GM19455 (cell line): ENCODE results near the gene NDUFS6.

Source experiments
- ATAC-seq: cut with Tn5 transposase; IDR thresholded peaks from one replicate; pipeline ENCODE4 v1.9.1; 2021; ENCODE audit not compliant: unreplicated experiment

The NDUFS6 gene

DNA sequence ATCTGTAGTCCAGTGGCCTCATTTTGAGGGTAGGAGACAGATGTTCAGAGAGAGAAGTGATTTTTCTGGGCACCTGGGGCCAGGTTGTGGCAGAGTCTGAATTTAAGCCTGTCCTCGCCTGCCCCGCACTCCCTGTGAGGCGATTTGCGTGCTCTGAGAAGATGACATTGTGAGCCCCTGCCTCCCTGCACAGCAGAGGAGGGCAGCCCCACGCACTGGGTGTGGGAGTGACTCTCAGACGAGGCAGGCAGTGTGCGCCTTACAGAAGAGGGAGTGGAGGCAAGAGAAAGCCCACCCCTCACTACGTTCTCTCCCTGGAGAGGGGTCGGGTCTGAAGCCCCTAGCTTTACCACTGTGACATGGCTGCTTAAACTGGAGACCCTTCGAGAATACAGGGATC lies 45.8 kb downstream of the NDUFS6 start:
- no peak for ATAC-seq

DNA sequence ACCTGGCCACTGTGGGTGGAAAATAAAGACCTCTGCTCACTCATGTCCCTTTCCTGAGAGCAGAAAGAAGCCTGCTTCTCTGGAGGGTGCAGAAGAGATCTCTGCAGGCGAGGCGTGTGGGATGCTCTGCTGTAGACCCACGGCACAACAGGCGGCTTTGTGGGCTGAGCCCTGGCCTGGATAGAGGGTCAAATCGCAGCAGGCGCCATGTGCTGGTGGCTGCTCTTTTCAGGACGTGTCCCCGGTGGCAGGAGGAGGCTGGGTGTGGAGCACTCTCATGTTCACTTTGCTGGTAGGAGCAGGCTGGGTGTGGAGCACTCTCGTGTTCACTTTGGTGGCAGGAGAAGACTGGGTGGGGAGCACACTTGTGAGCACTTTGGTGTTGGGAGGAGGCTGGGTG lies 46.4 kb downstream of the NDUFS6 start:
- ATAC-seq = no peak

DNA sequence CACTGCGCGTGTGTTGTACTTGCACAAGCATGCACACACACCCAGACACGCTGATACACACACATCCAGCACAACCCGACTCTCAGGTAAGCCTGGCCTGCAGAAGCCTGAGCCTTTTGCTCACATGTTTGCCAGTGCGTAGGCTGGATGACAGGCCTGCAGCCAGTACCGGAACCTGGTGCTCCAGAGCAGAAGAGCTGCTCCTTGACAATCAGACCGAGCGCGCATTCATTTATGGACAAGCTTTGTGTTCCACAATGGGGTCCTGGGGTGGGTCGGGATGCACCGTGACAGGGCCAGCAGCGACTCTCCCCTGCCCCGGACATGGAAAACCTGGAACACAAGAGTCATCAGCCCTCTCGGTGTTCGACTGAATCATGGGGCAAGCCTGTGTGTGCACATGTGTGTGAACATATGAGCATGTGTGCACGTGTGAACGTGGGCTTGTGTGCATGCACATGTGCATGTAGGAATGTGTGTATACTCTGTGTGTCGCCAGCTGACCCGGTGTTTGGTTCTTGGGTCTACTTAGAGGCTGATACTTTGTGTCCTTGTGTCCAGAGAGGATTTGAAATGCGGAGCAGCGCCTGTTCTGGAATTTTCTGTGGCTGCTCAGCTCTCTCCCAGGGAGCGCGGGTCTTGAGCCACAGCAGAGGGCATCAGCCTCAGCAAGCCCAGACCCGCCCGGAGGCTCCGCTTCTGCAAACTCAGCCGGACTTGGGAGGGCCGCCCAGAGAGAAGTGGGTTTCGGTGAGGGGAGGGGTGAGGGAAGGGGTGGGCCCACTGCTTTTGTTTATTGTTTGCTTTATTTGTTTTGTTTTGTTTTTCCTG lies 49.3 kb downstream of the NDUFS6 start:
- ATAC-seq = no peak

DNA sequence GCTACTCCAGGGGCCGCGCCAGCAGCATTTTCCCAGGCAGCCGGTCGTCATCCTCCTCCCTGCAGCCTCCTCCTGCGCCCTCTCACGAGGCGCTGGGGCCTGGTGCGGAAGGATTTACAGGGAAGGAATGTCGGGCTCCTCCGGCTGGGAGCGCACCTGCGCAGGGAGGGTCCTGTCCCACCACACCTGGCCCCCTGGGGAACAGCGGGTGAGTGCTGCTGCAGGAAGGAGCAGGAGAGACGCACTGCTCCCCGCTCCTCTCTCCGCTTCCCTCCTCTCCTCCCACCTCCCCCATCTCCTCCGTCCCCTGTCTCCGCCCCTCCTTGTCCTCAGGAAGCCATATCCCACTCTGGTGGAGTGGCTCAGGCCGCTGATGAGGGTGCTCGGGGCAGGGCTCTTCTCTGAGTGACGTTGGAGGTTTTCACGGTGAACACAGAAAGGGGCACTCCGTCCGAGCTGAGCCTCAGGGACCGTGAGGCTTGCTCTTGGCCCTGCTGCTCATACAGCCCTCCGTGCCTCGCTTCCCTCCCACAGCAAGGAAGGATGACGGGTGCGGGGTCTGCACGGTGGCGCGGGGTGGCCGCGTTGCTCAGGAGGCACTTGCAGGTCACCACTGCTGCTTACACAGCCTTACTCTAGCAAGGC lies 50.2 kb downstream of the NDUFS6 start:
- ATAC-seq = no peak

DNA sequence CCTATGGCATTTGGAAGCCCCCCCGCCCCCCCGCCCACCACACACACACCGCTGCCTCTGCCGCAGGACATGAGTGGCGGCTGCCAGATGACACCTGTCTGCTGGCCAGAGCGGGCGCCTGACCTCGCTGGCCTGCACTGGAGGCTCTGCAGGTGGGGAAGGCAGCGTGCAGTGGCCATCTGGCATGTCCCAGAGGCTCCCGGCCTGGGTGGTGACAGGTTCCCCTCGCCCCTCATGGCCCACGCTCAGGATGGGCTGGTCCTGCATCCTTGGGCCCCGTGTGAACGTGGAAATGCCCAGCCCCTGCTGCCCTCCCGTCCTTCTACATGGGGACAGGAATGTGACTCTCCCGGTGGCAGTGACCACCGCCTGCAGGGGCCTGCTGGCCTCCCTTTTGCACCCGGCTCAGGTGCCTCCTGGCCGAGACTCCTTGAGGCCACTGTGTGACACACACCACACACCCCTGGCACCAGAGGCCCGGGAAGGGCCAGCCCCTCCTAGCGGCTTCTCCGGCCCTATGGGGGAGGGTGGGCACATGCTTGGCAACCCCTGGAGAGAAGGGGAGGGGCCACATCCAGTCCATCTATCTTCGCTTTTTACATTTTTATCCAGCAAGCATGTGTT lies 51.2 kb downstream of the NDUFS6 start:
- no peak for ATAC-seq

- no peak for ATAC-seq
These were observed 52.3 kb downstream of the NDUFS6 start for GRCh38 chr5:1853531-1853930.

DNA sequence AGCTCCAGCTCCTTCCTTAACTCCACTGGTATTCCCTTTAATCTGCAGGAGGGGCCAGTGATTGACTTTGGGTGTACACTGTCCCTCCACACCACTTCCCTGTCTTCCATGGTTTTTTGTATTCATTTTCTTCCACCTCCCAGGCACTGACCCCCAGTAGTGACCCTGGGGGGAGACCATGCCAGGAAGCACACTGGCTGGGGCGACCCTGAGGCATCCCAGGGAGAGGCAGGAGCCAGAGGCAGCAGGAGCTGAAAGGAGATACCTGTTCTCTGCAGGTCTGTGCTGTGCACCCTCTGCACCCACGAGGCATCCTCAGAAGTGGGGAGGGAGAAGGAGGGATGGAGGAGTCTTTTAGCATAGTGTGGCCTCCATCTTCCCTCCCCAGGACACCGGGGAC lies 53.9 kb downstream of the NDUFS6 start:
- no peak for ATAC-seq

DNA sequence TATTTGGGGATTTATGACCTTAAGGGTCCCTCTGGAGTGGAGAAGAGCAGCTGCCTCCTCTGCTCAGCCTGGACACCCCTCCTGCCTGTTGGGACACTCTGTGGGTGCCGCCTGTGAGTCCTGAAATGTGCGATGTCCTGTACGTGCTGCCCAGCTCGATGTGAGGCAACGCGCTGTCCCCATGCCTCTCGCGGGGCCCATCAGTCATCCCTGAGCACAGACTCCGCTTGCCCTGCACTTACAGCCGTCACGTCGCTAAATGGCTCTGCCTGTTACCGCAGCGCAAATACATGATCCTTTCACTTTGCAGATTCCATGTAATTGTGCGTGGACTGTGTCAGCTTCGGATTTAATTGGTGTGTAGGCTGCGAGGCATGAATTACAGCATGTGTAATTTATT lies 54.4 kb downstream of the NDUFS6 start:
- no peak for ATAC-seq

- ATAC-seq = no peak
These were observed 55.5 kb downstream of the NDUFS6 start for GRCh38 chr5:1856596-1857255.

DNA sequence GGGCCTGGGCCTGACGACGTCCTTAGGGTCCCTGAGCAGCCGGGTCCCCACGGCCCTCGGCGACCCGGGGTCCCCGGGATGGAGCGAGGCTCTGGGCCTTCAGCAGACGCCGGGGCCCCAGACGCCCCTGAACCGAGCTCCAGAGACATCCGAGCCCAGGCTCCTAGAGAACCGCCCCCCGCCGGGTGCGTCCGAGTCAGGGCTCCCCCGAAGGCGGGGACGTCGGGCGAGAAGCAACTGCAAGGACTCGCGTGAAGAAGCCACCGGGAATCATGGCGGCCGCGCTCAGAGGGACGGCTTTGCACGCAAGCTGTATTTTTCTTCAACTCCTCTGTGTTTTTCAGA lies 56.0 kb downstream of the NDUFS6 start:
- ATAC-seq = no peak

DNA sequence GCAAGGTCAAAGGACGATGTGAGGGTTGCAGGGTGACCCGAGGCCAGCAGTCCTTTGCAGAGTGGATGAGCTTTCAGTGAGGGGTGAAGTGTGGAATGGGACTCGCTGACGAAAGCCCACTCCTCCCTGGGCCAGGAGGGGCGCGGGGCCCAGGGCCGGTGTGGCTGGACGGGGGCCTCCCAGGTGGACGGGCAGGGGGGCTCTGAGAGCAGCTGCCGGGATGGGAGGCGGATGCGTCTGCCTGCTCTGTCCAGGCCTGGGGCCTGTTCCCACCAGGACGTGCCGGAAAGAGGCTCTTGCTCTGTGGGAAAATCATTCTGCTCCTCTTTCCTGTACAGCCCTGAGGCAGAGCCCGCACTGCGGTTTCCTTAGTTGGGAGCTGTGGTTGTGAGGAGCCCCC lies 57.2 kb downstream of the NDUFS6 start:
- no peak for ATAC-seq

GRCh38 chr5:1859099-1859498 lies 57.9 kb downstream of the NDUFS6 start:
- ATAC-seq = no peak

- ATAC-seq = no peak
These were observed 58.9 kb downstream of the NDUFS6 start for GRCh38 chr5:1860021-1860610.

GRCh38 chr5:1860949-1861348 lies 59.7 kb downstream of the NDUFS6 start:
- ATAC-seq = no peak

DNA sequence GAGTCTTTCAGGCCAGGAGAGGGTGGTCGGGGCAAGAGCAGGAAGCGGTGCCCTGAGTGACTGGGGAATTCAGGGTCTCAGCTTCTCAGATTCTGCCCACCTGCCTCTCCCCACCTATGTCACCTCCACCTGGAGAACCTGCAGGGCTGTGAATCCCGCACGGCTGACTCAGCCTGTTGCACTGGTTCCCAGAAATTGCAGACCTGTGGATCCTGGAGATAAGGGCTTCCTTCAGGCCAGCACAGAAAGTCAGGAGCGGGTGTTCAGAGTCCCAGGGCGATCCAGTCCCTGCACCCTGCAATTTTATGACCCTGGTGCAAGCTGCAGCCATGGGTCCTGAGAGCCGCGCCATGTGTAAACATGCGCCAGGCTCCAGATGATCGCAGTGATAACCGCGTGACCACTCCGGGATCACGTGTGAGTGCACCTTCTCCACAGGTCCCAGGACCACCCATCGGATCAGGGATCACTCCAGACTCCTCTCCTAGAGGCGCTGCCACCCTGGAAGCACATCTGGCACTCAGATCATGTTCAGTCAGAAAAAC lies 63.8 kb downstream of the NDUFS6 start:
- ATAC-seq = no peak

DNA sequence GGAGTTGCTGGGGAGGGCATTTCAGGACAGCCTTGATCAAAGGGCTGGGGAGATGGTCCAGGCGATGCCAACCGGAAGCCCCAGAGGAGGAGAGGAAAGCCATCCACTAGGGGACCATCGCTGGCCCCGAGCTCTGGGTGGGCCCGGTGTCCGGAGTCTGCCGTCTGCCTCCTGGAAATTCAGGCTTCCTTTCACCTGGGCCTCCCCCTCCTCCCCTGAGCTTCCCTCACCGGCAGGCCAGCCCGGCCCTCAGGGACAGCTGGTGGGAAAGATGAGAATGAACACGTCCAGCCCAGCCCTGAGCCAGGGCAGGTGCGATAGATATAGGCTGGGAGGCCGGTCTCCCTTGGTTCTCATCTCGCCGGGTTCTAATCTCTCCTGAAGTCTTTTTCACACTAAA lies 64.3 kb downstream of the NDUFS6 start:
- no peak for ATAC-seq
